PFSK-1 (cell line): ENCODE data around the gene ROBO2.

Experiments used
- FOXP2 ChIP-seq: optimal IDR thresholded peaks from 2 replicates; pipeline ENCODE3; 2011; ENCODE audit warnings: borderline replicate concordance, control low read depth, inconsistent platforms; ENCODE audit not compliant: insufficient read depth; ENCODE audit errors: extremely low read length, extremely low read depth
- POLR2AphosphoS5 ChIP-seq: IDR thresholded peaks from 2 replicates; pipeline ENCODE4 v1.6.1; 2012; ENCODE audit warnings: low read depth, mild to moderate bottlenecking, control low read depth, low read length, moderate library complexity
- REST ChIP-seq, 2 experiments: IDR thresholded peaks; 2 replicates each; pipeline versions ENCODE4 v1.6.1 to v1.8.0; 2011 to 2012; ENCODE audit warnings: low read depth in 2 of 2, low read length in 2 of 2, control low read depth in 1 of 2, inconsistent platforms in 1 of 2, mild to moderate bottlenecking in 1 of 2, moderate library complexity in 1 of 2; ENCODE audit not compliant: insufficient read depth in 1 of 2
- SIN3A ChIP-seq: IDR thresholded peaks from 2 replicates; pipeline ENCODE4 v1.6.1; 2012; ENCODE audit warnings: mild to moderate bottlenecking, low read length, moderate library complexity, borderline replicate concordance; ENCODE audit not compliant: insufficient read depth
- TAF1 ChIP-seq: IDR thresholded peaks from 2 replicates; pipeline ENCODE4 v1.6.1; 2012; ENCODE audit warnings: low read length, control low read depth, borderline replicate concordance; ENCODE audit not compliant: insufficient read depth

The ROBO2 gene

GRCh38 chr3:77171026-77171425, 131.1 kb downstream of the ROBO2 start:
- TF ChIP-seq POLR2AphosphoS5 (no peak), TAF1 (no peak), REST (IDR thresholded peaks at IDR 0.05; ENCODE audit: insufficient read depth in 1 of 2, low read depth in 2 of 2, low read length in 2 of 2) (no peak), SIN3A (no peak), FOXP2 (no peak)

- TF ChIP-seq SIN3A (no peak), POLR2AphosphoS5 (no peak), TAF1 (no peak), REST (IDR thresholded peaks at IDR 0.05; ENCODE audit: insufficient read depth in 1 of 2, low read depth in 2 of 2, low read length in 2 of 2) (no peak), FOXP2 (no peak)
Measured at GRCh38 chr3:77179762-77180161, 139.9 kb downstream of the ROBO2 start.

- no peak for TF ChIP-seq TAF1
- no peak for TF ChIP-seq FOXP2
- no peak for TF ChIP-seq SIN3A
- no peak for TF ChIP-seq REST (IDR thresholded peaks at IDR 0.05; ENCODE audit: insufficient read depth in 1 of 2, low read depth in 2 of 2, low read length in 2 of 2)
- no peak for TF ChIP-seq POLR2AphosphoS5
Measured at GRCh38 chr3:77182341-77182740, 142.4 kb downstream of the ROBO2 start.

- TF ChIP-seq POLR2AphosphoS5, result no peak
- no peak for TF ChIP-seq SIN3A
- TF ChIP-seq REST (IDR thresholded peaks at IDR 0.05; ENCODE audit: insufficient read depth in 1 of 2, low read depth in 2 of 2, low read length in 2 of 2), result no peak
- no peak for TF ChIP-seq FOXP2
- TF ChIP-seq TAF1, result no peak
Measured at GRCh38 chr3:77186319-77186718, 146.4 kb downstream of the ROBO2 start.

GRCh38 chr3:77186728-77187127, 146.8 kb downstream of the ROBO2 start:
- no peak for TF ChIP-seq REST (IDR thresholded peaks at IDR 0.05; ENCODE audit: insufficient read depth in 1 of 2, low read depth in 2 of 2, low read length in 2 of 2)
- no peak for TF ChIP-seq TAF1
- no peak for TF ChIP-seq FOXP2
- TF ChIP-seq SIN3A, result no peak
- TF ChIP-seq POLR2AphosphoS5, result no peak
